OCI-LY3 (cell line): ENCODE data around the gene RELCH.

Experiments
- H2AFZ ChIP-seq: fragments of 200-600, 300-600 bp; shearing (Covaris generic); 2 replicates; pipeline ENCODE4 v1.6.0; 2014; ENCODE audit warnings: antibody characterized with exemption, low read depth, low read length
- H3K27ac ChIP-seq: fragments of 200-600, 300-600 bp; sonication (generic); 2 replicates; pipeline ENCODE4 v1.5.1; 2014; ENCODE audit warnings: mild to moderate bottlenecking, low read length, moderate library complexity, mixed read lengths
- H3K27me3 ChIP-seq: fragments of 200-600, 300-600 bp; sonication (generic); 2 replicates; pipeline ENCODE4 v1.6.1; 2014; ENCODE audit warnings: low read depth, low read length, mixed read lengths
- H3K36me3 ChIP-seq: fragments of 200-600, 300-600 bp; sonication (generic); replicated peaks from 2 replicates; pipeline ENCODE3; 2014; ENCODE audit warnings: low read depth, low read length, mixed read lengths
- H3K4me1 ChIP-seq: fragments of 300-600, 200-600 bp; sonication (generic); 2 replicates; pipeline ENCODE4 v1.6.1; 2014; ENCODE audit warnings: low read length, mixed read lengths
- H3K4me2 ChIP-seq: fragments of 200-600, 300-600 bp; sonication (generic); 2 replicates; pipeline ENCODE4 v1.6.1; 2014; ENCODE audit warnings: low read length, mixed read lengths
- H3K4me3 ChIP-seq: fragments of 300-600, 200-600 bp; sonication (generic); 2 replicates; pipeline ENCODE4 v1.5.1; 2014; ENCODE audit warnings: antibody characterized with exemption, mild to moderate bottlenecking, low read length, moderate library complexity
- H3K79me2 ChIP-seq: fragments of 300-600, 200-600 bp; shearing (Covaris generic); 2 replicates; pipeline ENCODE4 v1.6.1; 2014; ENCODE audit warnings: mild to moderate bottlenecking, low read length, mixed read lengths
- H3K9ac ChIP-seq: fragments of 300-600, 200-600 bp; shearing (Covaris generic); 2 replicates; pipeline ENCODE4 v1.6.0; 2014; ENCODE audit warnings: mild to moderate bottlenecking, low read length, moderate library complexity
- H3K9me3 ChIP-seq: fragments of 200-600, 300-600 bp; shearing (Covaris generic); 2 replicates; pipeline ENCODE4 v1.6.1; 2014; ENCODE audit warnings: low read length, mixed read lengths; ENCODE audit not compliant: insufficient read depth
- H4K20me1 ChIP-seq: fragments of 200-600, 300-600 bp; sonication (generic); 2 replicates; pipeline ENCODE4 v1.6.1; 2016; ENCODE audit warnings: low read length, mixed read lengths; ENCODE audit not compliant: insufficient read depth
- CTCF ChIP-seq: fragments of 200-600, 300-600 bp; sonication (generic); IDR thresholded peaks from 2 replicates; pipeline ENCODE4 v1.5.1; 2014; ENCODE audit warnings: antibody characterized with exemption, low read length, low read depth
- EZH2phosphoT487 ChIP-seq: fragments of 200-600 bp; shearing (Covaris generic); IDR thresholded peaks from 2 replicates; pipeline ENCODE4 v1.6.1; 2018; ENCODE audit warnings: antibody characterized with exemption, mixed run types, low read depth

Gene RELCH

GRCh38 chr18:62198259-62198658 is 11.2 kb downstream of the RELCH start:
- TF ChIP-seq EZH2phosphoT487 (no peak), CTCF (no peak)
- Histone ChIP-seq H3K4me3 (no peak overlapping the region), H4K20me1 (peaks cover 44% of the 10 kb centered on the region), H3K4me2 (no peak overlapping the region), H3K79me2 (peaks cover 70% of the 10 kb centered on the region), H3K36me3 (no peaks in the 10 kb centered on the region), H3K9me3 (no peaks in the 10 kb centered on the region), H3K4me1 (no peaks in the 10 kb centered on the region), H3K27ac (no peak overlapping the region), H3K27me3 (no peaks in the 10 kb centered on the region), H3K9ac (no peak overlapping the region), H2AFZ (no peak overlapping the region)

- Histone ChIP-seq H3K79me2 (peaks cover 59% of the 10 kb centered on the region), H4K20me1 (peaks cover 33% of the 10 kb centered on the region), H3K27me3 (no peaks in the 10 kb centered on the region), H3K9ac (no peak overlapping the region), H3K27ac (no peak overlapping the region), H2AFZ (no peak overlapping the region), H3K4me3 (no peak overlapping the region), H3K9me3 (no peaks in the 10 kb centered on the region), H3K4me2 (no peak overlapping the region), H3K4me1 (no peaks in the 10 kb centered on the region), H3K36me3 (no peaks in the 10 kb centered on the region)
- no peak for TF ChIP-seq CTCF
- no peak for TF ChIP-seq EZH2phosphoT487
These were observed 12.6 kb downstream of the RELCH start for GRCh38 chr18:62199629-62200028.

- Histone ChIP-seq H3K27me3 (no peaks in the 10 kb centered on the region), H3K4me2 (no peak overlapping the region), H3K9me3 (no peaks in the 10 kb centered on the region), H3K27ac (no peak overlapping the region), H2AFZ (no peak overlapping the region), H4K20me1 (peaks cover 29% of the 10 kb centered on the region), H3K79me2 (peaks cover 53% of the 10 kb centered on the region), H3K4me3 (no peak overlapping the region), H3K4me1 (no peaks in the 10 kb centered on the region), H3K9ac (no peak overlapping the region), H3K36me3 (no peaks in the 10 kb centered on the region)
- no peak for TF ChIP-seq CTCF
- TF ChIP-seq EZH2phosphoT487 = no peak
These were observed 13.3 kb downstream of the RELCH start for GRCh38 chr18:62200121-62200914.

GRCh38 chr18:62201870-62202269 is 14.8 kb downstream of the RELCH start:
- H3K79me2 ChIP-seq = peaks cover 49% of the 10 kb centered on the region
- peaks cover 22% of the 10 kb centered on the region for H4K20me1 ChIP-seq
- H3K4me3 ChIP-seq = no peak overlapping the region
- no peaks in the 10 kb centered on the region for H3K4me1 ChIP-seq
- H3K4me2 ChIP-seq = no peak overlapping the region
- H3K9ac ChIP-seq = no peak overlapping the region
- no peaks in the 10 kb centered on the region for H3K9me3 ChIP-seq
- H3K27me3 ChIP-seq = no peaks in the 10 kb centered on the region
- H3K27ac ChIP-seq = no peak overlapping the region
- TF ChIP-seq EZH2phosphoT487 = no peak
- TF ChIP-seq CTCF = no peak
- no peak overlapping the region for H2AFZ ChIP-seq
- no peaks in the 10 kb centered on the region for H3K36me3 ChIP-seq
